Measurements from ENCODE around the gene S100A8.

The S100A8 gene

GRCh38 chr1:153345187-153346076 lies 45.4 kb downstream of the S100A8 start:
- DNase-seq (ENCODE audit: low read depth), result no peak
- no peak overlapping the region for H3K4me3 ChIP-seq (ENCODE audit: low read length)
- TF ChIP-seq CTCF (conservative IDR thresholded peaks at IDR 0.05; ENCODE audit: low read depth, low read length), result no peak

- DNase-seq (ENCODE audit: low read depth), result no peak
- TF ChIP-seq CTCF (conservative IDR thresholded peaks at IDR 0.05; ENCODE audit: low read depth, low read length), result no peak
- H3K4me3 ChIP-seq (ENCODE audit: low read length), result no peak overlapping the region
These were observed 46.2 kb downstream of the S100A8 start for GRCh38 chr1:153344718-153345025.

- H3K4me3 ChIP-seq (ENCODE audit: low read length), result no peak overlapping the region
- TF ChIP-seq CTCF (conservative IDR thresholded peaks at IDR 0.05; ENCODE audit: low read depth, low read length), result no peak
- DNase-seq (ENCODE audit: low read depth), result no peak
These were observed 46.8 kb downstream of the S100A8 start for GRCh38 chr1:153343811-153344717.

- no peak for DNase-seq (ENCODE audit: low read depth)
- H3K4me3 ChIP-seq (ENCODE audit: low read length), result no peak overlapping the region
- TF ChIP-seq CTCF (conservative IDR thresholded peaks at IDR 0.05; ENCODE audit: low read depth, low read length), result no peak
These were observed 47.7 kb downstream of the S100A8 start for GRCh38 chr1:153343040-153343681.

GRCh38 chr1:153342178-153342577 lies 48.7 kb downstream of the S100A8 start:
- no peak overlapping the region for H3K4me3 ChIP-seq (ENCODE audit: low read length)
- TF ChIP-seq CTCF (conservative IDR thresholded peaks at IDR 0.05; ENCODE audit: low read depth, low read length), result no peak
- no peak for DNase-seq (ENCODE audit: low read depth)

GRCh38 chr1:153341431-153341934 lies 49.4 kb downstream of the S100A8 start:
- H3K4me3 ChIP-seq (ENCODE audit: low read length), result no peak overlapping the region
- no peak for DNase-seq (ENCODE audit: low read depth)
- TF ChIP-seq CTCF (conservative IDR thresholded peaks at IDR 0.05; ENCODE audit: low read depth, low read length), result no peak

Measured in retinal pigment epithelial cell (primary cell).